ENCODE results near the gene HAAO. TPM values are rescaled to one million over a fixed set of nuclear protein-coding genes. Genes with fewer than 3 reads are reported as not detected.
A peak's percentile ranks its signal among the peaks of the same experiment; 100 is the strongest.

HAAO gene
- total RNA-seq, 1 donor from 2014 or later: 8.5 TPM

DNA sequence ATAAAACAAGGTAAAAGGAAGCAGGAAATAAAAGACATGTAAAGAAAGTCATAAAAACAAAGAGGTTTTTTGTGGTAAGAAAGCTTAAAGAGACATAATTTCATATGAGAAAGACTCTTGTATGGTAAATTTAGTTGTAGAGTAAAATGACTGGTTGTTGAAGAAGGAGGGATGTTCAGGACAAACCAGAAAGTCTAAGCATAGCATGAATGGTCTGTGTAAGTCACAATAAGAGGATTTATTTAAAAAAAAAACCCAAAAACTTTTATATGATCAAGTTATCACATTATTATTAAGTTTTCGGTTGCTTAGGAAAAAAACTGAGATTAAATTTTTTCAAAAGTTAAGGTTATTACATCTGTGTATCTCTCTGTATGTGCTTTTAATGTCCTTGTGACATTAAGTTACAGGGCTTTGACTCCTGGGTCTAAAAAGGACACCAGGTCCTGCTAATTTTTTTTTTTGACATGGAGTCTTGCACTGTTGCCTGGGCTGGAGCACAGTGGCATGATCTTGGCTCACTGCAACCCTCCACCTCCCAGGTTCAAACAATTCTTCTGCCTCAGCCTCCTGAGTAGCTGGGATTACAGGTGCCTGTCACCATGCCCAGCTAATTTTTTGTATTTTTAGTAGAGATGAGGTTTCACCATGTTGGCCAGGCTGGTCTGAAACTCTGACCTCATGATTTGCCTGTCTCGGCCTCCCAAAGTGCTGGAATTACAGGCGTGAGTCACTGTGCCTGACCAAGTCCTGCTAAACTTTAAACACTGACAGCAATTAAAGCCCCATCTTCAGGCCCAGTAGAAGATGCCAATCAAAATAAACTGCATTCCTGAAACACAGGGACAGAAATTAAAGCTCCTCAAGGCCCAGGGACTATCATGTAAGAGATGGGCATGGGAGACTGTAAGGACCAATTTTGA lies 14.2 kb downstream of the HAAO start:
- no peak for DNase-seq (ENCODE audit: low spot score)
- H3K36me3 Mint-ChIP-seq (ENCODE audit: low read depth): peaks cover 3% of the 10 kb centered on the region
- H3K4me3 Mint-ChIP-seq (ENCODE audit: unreplicated experiment): no peak overlapping the region
- no peaks in the 10 kb centered on the region for H3K27me3 Mint-ChIP-seq (ENCODE audit: low read depth)
- H3K4me1 Mint-ChIP-seq (ENCODE audit: low read depth): peaks cover 11% of the 10 kb centered on the region
- TF ChIP-seq, protein P1, sequence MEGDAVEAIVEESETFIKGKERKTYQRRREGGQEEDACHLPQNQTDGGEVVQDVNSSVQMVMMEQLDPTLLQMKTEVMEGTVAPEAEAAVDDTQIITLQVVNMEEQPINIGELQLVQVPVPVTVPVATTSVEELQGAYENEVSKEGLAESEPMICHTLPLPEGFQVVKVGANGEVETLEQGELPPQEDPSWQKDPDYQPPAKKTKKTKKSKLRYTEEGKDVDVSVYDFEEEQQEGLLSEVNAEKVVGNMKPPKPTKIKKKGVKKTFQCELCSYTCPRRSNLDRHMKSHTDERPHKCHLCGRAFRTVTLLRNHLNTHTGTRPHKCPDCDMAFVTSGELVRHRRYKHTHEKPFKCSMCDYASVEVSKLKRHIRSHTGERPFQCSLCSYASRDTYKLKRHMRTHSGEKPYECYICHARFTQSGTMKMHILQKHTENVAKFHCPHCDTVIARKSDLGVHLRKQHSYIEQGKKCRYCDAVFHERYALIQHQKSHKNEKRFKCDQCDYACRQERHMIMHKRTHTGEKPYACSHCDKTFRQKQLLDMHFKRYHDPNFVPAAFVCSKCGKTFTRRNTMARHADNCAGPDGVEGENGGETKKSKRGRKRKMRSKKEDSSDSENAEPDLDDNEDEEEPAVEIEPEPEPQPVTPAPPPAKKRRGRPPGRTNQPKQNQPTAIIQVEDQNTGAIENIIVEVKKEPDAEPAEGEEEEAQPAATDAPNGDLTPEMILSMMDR (IDR thresholded peaks at IDR 0.05): no peak
- no peaks in the 10 kb centered on the region for H3K9me3 Mint-ChIP-seq (ENCODE audit: low read depth)
- peak overlapping the region; percentile 68 for H3K27ac Mint-ChIP-seq (ENCODE audit: unreplicated experiment)

DNA sequence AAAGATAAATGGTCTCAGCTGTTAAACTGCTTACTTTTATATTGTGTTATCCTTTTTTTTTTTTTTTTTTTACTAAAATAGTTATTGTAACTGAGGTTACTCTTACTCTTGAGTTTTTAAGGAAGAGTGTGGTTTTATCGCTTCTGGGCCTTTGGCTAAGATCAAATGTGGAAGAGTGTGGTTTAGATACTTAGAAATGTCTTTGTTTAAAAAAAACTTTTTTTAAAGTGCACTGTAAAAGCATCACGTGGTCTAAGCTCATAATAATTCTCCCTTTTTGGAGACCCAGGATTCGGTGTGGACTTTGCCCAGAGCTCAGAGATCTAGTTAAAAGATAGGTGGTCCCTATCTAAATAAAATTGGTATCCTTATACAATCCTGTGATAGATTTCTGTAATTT lies 16.6 kb downstream of the HAAO start:
- Mint-ChIP-seq H3K27ac (ENCODE audit: unreplicated experiment) (no peak overlapping the region), H3K4me3 (ENCODE audit: unreplicated experiment) (no peak overlapping the region), H3K9me3 (ENCODE audit: low read depth) (no peaks in the 10 kb centered on the region), H3K36me3 (ENCODE audit: low read depth) (peaks cover 2% of the 10 kb centered on the region), H3K4me1 (ENCODE audit: low read depth) (peaks cover 8% of the 10 kb centered on the region), H3K27me3 (ENCODE audit: low read depth) (no peaks in the 10 kb centered on the region)
- TF ChIP-seq, protein P1 (IDR thresholded peaks at IDR 0.05): no peak
- no peak for DNase-seq (ENCODE audit: low spot score)

DNA sequence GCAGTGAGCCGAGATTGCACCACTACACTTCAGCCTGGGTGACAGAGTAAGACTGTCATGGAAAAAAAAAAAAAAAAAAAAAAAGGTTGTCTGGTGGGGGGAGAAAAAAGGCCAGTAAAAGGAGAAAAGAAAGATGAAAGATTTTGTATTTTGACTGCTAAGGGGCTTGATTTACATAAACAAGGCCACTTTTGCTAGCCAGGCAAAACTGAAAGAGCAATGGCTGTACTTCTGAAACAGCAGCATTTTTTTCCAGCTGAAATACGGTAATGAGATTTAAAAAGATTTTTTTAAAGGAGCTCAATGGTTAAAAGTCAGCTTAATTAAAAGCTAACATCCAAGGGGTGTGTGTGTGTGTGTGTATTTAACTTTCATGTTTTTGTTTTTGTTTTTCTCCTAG lies 17.2 kb downstream of the HAAO start:
- no peak overlapping the region for H3K4me3 Mint-ChIP-seq (ENCODE audit: unreplicated experiment)
- H3K27ac Mint-ChIP-seq (ENCODE audit: unreplicated experiment): no peak overlapping the region
- H3K4me1 Mint-ChIP-seq (ENCODE audit: low read depth): peaks cover 8% of the 10 kb centered on the region
- no peaks in the 10 kb centered on the region for H3K27me3 Mint-ChIP-seq (ENCODE audit: low read depth)
- peaks cover 2% of the 10 kb centered on the region for H3K36me3 Mint-ChIP-seq (ENCODE audit: low read depth)
- no peaks in the 10 kb centered on the region for H3K9me3 Mint-ChIP-seq (ENCODE audit: low read depth)
- TF ChIP-seq, protein P1 (IDR thresholded peaks at IDR 0.05): no peak
- DNase-seq (ENCODE audit: low spot score): no peak

DNA sequence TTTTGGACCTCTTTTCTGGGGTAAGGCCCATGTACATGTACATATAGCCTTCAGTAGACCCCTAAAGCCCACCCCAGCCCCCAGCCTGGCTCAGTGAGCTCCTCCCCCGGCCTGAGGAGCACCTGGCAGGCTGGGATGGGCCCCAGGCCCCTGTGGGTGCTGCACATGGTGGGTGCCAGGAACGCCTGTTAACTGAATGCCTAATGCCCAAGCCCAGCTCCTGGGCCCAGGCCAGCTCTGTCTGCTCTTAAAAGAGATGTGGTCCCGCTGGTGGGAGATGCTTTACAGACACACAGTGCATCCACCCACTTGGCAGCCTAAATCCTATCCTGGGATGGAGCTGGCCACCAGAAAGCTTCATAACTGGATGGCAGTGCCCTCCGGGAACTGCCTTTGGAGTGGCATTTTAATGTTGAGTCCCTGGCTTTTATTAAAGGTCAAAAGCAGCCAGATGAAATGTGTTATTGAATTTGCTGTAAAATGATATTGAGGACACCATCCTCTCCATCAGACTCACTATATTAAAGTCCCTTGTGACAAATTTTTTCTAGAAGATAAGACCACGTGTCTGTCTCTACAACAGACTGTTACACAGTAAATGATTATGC lies 20.7 kb downstream of the HAAO start:
- Mint-ChIP-seq H3K27ac (ENCODE audit: unreplicated experiment) (no peak overlapping the region), H3K36me3 (ENCODE audit: low read depth) (peaks cover 2% of the 10 kb centered on the region), H3K4me3 (ENCODE audit: unreplicated experiment) (no peak overlapping the region), H3K27me3 (ENCODE audit: low read depth) (no peaks in the 10 kb centered on the region), H3K4me1 (ENCODE audit: low read depth) (no peaks in the 10 kb centered on the region), H3K9me3 (ENCODE audit: low read depth) (no peaks in the 10 kb centered on the region)
- TF ChIP-seq, protein P1 (IDR thresholded peaks at IDR 0.05): no peak
- no peak for DNase-seq (ENCODE audit: low spot score)

DNA sequence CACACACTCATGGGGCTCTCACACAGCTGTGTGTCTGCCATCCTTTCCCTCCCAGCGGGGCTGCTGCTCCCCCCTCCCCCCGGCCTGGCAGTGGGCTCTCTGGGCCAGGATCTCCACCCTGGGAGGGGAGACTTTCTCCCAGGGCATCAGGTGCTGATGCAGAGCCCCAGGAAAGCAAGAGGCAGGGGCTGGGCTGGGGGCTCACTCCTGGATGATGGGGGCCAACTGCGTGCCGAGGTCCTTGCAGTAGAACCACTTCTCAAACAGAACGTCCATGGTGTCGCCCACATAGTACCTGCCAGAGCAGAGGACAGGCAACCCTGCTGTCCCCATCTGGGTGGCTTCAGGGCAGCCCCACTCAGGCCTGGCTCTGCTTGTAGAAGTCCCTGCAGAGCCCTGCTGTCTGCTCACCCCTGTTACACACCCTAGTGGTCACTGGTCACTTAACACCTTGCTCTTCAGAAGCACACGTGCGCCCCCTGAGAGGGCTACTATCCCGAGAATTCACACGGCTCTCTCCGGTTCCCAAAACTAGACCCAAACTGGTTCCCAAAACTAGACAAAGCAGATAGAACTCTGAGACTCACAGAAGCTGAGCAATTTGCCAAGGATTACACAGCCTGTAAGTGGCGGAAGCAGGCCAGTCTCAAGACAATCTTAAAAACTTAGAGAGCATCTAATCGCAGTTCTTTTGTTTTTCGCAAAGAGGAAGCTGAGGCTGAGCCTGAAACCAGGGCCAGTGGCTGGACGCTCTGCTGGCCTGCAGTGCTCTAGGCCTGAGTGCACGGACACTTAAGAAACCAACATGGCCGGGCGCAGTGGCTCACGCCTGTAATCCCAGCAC lies 21.9 kb downstream of the HAAO start:
- peaks cover 2% of the 10 kb centered on the region for H3K36me3 Mint-ChIP-seq (ENCODE audit: low read depth)
- no peaks in the 10 kb centered on the region for H3K27me3 Mint-ChIP-seq (ENCODE audit: low read depth)
- no peak for DNase-seq (ENCODE audit: low spot score)
- H3K27ac Mint-ChIP-seq (ENCODE audit: unreplicated experiment): no peak overlapping the region
- no peak overlapping the region for H3K4me3 Mint-ChIP-seq (ENCODE audit: unreplicated experiment)
- no peaks in the 10 kb centered on the region for H3K9me3 Mint-ChIP-seq (ENCODE audit: low read depth)
- no peaks in the 10 kb centered on the region for H3K4me1 Mint-ChIP-seq (ENCODE audit: low read depth)
- TF ChIP-seq, protein P1 (IDR thresholded peaks at IDR 0.05): peak; percentile 70
